Spleen (tissue), 7 donors: ENCODE measurements around the gene LRRC49.

Experiments used
- CTCF ChIP-seq, 11 experiments: fragments of 200-600 bp in 7 of 11; fragments of 450-650 bp in 4 of 11; sonication (generic) in 4 of 11; IDR thresholded peaks in 8 of 11; conservative IDR thresholded peaks in 3 of 11; 1 replicate in 7 of 11; 2 replicates in 4 of 11; pipeline versions ENCODE4 v1.4.0 to v1.8.0; 2016 to 2021; ENCODE audit warnings: antibody characterized with exemption in 11 of 11, inconsistent platforms in 4 of 11, mild to moderate bottlenecking in 1 of 11
- POLR2A ChIP-seq, 3 donors: fragments of 450-650 bp; IDR thresholded peaks; one replicate each; pipeline ENCODE4 v1.5.1; 2017; ENCODE audit warnings: antibody characterized with exemption in 3 of 3, mild to moderate bottlenecking in 1 of 3
- POLR2AphosphoS5 ChIP-seq, 3 donors: sonication (generic); formaldehyde crosslinking; IDR thresholded peaks; one replicate each; pipeline ENCODE4 v1.5.1; 2017; ENCODE audit warnings: antibody characterized with exemption in 3 of 3
- donor health status: DM: no; HTN: no; CAD: no; lungs with moderate emphysema.
- donor health status: DM: no; HTN: no; CAD: no.
- donor health status: DM: no; HTN: no; CAD: no.

GRCh38 chr15:71066983-71067382 lies 174.4 kb downstream of the LRRC49 start:
- TF ChIP-seq CTCF (IDR thresholded peaks at IDR 0.05 in 8 of 11, conservative IDR thresholded peaks at IDR 0.05 in 3 of 11) = no peak
- no peak for TF ChIP-seq POLR2AphosphoS5 (IDR thresholded peaks at IDR 0.05)
- no peak for TF ChIP-seq POLR2A (IDR thresholded peaks at IDR 0.05)
